HEK293 (cell line): ENCODE data around the gene ACOX2.

Source experiments
- CTCF ChIA-PET: fragments of 350-600 bp; formaldehyde crosslinking; extraction: SDS; loops from one replicate; lab custom pipeline; 2021; ENCODE audit warnings: antibody characterized with exemption; lab: Yijun Ruan, JAX
- POLR2A ChIA-PET: fragments of 300-600 bp; formaldehyde crosslinking; extraction: SDS; loops from one replicate; lab custom pipeline; 2020; ENCODE audit warnings: antibody characterized with exemption, inconsistent platforms; lab: Yijun Ruan, JAX
- H3K27ac ChIP-seq: fragments of 200-500 bp; sonication (Bioruptor generic); 2 replicates; pipeline ENCODE4 v1.5.1; 2014; ENCODE audit warnings: low read depth, low read length, control low read depth, inconsistent platforms; ENCODE audit errors: extremely low read depth
- H3K36me3 ChIP-seq, 2 experiments: fragments of 200-500 bp in 1 of 2; sonication (Bioruptor generic) in 1 of 2; 1 replicate in 1 of 2; 2 replicates in 1 of 2; pipeline ENCODE4 v1.5.1; 2014 to 2017; ENCODE audit warnings: inconsistent platforms in 2 of 2, low read length in 2 of 2; ENCODE audit not compliant: control insufficient read depth in 2 of 2, insufficient read depth in 1 of 2
- H3K4me1 ChIP-seq: fragments of 200-500 bp; sonication (Bioruptor generic); 2 replicates; pipeline ENCODE4 v1.5.1; 2014; ENCODE audit warnings: mild to moderate bottlenecking, low read length, inconsistent platforms; ENCODE audit not compliant: control insufficient read depth, insufficient read depth
- H3K4me3 ChIP-seq: 2 replicates; pipeline ENCODE4 v1.5.1; 2011; ENCODE audit warnings: low read depth, mild to moderate bottlenecking, control low read depth, low read length, moderate library complexity
- H3K9me3 ChIP-seq: fragments of 200-500 bp; sonication (Bioruptor generic); 2 replicates; pipeline ENCODE4 v1.5.1; 2014; ENCODE audit warnings: low read depth, low read length, inconsistent platforms; ENCODE audit not compliant: control insufficient read depth, insufficient read depth
- BCL11B ChIP-seq: fragments of 450-650 bp; formaldehyde crosslinking; IDR thresholded peaks from 2 replicates; pipeline ENCODE4 v1.5.1; 2016; ENCODE audit warnings: low read depth, missing biosample characterization, missing genetic modification characterization
- GFI1B ChIP-seq: fragments of 450-650 bp; formaldehyde crosslinking; IDR thresholded peaks from 2 replicates; pipeline ENCODE4 v1.5.1; 2016; ENCODE audit warnings: missing biosample characterization, missing genetic modification characterization
- KLF8 ChIP-seq: fragments of 450-650 bp; formaldehyde crosslinking; IDR thresholded peaks from 2 replicates; pipeline ENCODE4 v1.5.1; 2016; ENCODE audit warnings: missing biosample characterization, missing genetic modification characterization
- KLF9 ChIP-seq: fragments of 450-650 bp; formaldehyde crosslinking; IDR thresholded peaks from 2 replicates; pipeline ENCODE4 v1.5.1; 2016; ENCODE audit warnings: missing biosample characterization, missing genetic modification characterization, low read depth
- RBAK ChIP-seq: fragments of 450-650 bp; formaldehyde crosslinking; IDR thresholded peaks from 2 replicates; pipeline ENCODE4 v1.5.1; 2016; ENCODE audit warnings: missing biosample characterization, missing genetic modification characterization
- ZNF16 ChIP-seq: fragments of 450-650 bp; formaldehyde crosslinking; IDR thresholded peaks from 2 replicates; pipeline ENCODE4 v1.5.1; 2016; ENCODE audit warnings: low read depth, missing biosample characterization, missing genetic modification characterization
- ZNF555 ChIP-seq: fragments of 450-650 bp; formaldehyde crosslinking; conservative IDR thresholded peaks from 2 replicates; pipeline ENCODE4 v1.5.1; 2017; ENCODE audit warnings: missing biosample characterization, mild to moderate bottlenecking, missing genetic modification characterization, inconsistent platforms
- ZNF558 ChIP-seq: fragments of 450-650 bp; formaldehyde crosslinking; IDR thresholded peaks from 2 replicates; pipeline ENCODE4 v1.5.1; 2016; ENCODE audit warnings: missing biosample characterization, missing genetic modification characterization
- ZNF571 ChIP-seq: fragments of 450-650 bp; formaldehyde crosslinking; IDR thresholded peaks from 2 replicates; pipeline ENCODE4 v1.5.0; 2017; ENCODE audit warnings: missing biosample characterization, missing genetic modification characterization
- ZNF624 ChIP-seq: fragments of 450-650 bp; formaldehyde crosslinking; IDR thresholded peaks from 2 replicates; pipeline ENCODE4 v1.5.1; 2017; ENCODE audit warnings: missing biosample characterization, missing genetic modification characterization
- ZNF658 ChIP-seq: fragments of 450-650 bp; formaldehyde crosslinking; IDR thresholded peaks from 2 replicates; pipeline ENCODE4; 2016; ENCODE audit warnings: missing biosample characterization, missing genetic modification characterization
- ZNF76 ChIP-seq: fragments of 450-650 bp; formaldehyde crosslinking; IDR thresholded peaks from 2 replicates; pipeline ENCODE4; 2016; ENCODE audit warnings: low read depth, missing biosample characterization, missing genetic modification characterization, borderline replicate concordance
- ZNF777 ChIP-seq: fragments of 450-650 bp; formaldehyde crosslinking; IDR thresholded peaks from 2 replicates; pipeline ENCODE4 v1.5.1; 2017; ENCODE audit warnings: missing biosample characterization, missing genetic modification characterization, borderline replicate concordance
- ZSCAN30 ChIP-seq: fragments of 450-650 bp; IDR thresholded peaks from 2 replicates; pipeline ENCODE4 v1.5.1; 2018; ENCODE audit warnings: missing biosample characterization, mild to moderate bottlenecking, missing genetic modification characterization, moderate library complexity
- TF ChIP-seq, protein P1 (sequence below): fragments of 450-650 bp; formaldehyde crosslinking; IDR thresholded peaks from 2 replicates; pipeline ENCODE4 v1.5.1; 2017; ENCODE audit warnings: missing biosample characterization, missing genetic modification characterization
- TF ChIP-seq, protein P2 (sequence below): fragments of 450-650 bp; formaldehyde crosslinking; IDR thresholded peaks from 2 replicates; pipeline ENCODE4; 2016; ENCODE audit warnings: missing biosample characterization, missing genetic modification characterization

The ACOX2 gene

DNA sequence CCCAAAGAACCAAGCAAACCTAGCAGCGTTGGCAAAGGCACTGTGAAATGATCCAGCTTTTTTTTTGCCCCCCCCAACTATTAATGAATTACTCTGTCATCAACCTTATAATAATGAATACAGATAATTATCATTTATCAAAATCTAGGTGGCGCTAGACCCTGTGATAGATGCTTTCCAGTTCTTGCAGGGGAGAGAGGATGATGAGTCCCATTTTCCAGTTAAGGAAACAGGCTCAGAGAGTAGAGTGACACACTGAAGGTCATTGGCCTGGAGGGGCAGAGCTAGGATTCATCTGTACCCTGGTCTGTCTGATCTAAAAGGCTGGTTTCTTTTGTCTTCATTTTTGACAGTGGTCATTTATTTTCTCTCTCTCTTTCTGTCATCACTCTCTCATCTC, 5.0 kb downstream of the ACOX2 start (continued):
- TF ChIP-seq KLF9, result no peak

DNA sequence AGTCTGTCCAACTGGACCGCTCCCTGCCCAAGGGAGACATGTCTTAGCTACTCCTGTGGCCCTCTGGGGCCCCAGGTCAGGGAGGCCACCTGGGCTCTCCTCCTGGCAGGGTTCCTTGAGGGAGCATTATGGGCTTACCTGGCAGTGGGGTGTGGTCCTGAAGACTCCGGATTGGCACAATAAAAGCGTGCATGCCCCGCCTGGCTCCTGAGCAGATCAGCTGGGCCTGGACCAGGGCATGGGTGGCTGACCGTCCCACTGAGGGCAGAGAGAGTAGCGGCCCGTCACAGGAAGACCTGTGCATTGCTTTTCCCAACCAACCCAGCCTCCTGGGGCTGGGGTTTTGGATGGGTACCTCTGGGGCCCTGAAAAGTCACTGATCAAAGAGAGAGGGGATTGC, 5.4 kb downstream of the ACOX2 start:
- Histone ChIP-seq H3K27ac (no peak overlapping the region), H3K9me3 (no peaks in the 10 kb centered on the region), H3K36me3 (no peaks in the 10 kb centered on the region), H3K4me3 (no peak overlapping the region), H3K4me1 (no peaks in the 10 kb centered on the region; the same call in 1 of the 2 replicates)
- CTCF ChIA-PET, result interaction anchor here (0.6 to 1.7 kb wide), 18 partner anchors 10 to 1371 kb away, joined by 3 to 12 read pairs (median 4); partner anchors contain the start of genes HTD2, KCTD6 and RPP14
- TF ChIP-seq, protein P1, sequence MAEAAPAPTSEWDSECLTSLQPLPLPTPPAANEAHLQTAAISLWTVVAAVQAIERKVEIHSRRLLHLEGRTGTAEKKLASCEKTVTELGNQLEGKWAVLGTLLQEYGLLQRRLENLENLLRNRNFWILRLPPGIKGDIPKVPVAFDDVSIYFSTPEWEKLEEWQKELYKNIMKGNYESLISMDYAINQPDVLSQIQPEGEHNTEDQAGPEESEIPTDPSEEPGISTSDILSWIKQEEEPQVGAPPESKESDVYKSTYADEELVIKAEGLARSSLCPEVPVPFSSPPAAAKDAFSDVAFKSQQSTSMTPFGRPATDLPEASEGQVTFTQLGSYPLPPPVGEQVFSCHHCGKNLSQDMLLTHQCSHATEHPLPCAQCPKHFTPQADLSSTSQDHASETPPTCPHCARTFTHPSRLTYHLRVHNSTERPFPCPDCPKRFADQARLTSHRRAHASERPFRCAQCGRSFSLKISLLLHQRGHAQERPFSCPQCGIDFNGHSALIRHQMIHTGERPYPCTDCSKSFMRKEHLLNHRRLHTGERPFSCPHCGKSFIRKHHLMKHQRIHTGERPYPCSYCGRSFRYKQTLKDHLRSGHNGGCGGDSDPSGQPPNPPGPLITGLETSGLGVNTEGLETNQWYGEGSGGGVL (tag by site-specific recombination), result no peak
- TF ChIP-seq, protein P2, sequence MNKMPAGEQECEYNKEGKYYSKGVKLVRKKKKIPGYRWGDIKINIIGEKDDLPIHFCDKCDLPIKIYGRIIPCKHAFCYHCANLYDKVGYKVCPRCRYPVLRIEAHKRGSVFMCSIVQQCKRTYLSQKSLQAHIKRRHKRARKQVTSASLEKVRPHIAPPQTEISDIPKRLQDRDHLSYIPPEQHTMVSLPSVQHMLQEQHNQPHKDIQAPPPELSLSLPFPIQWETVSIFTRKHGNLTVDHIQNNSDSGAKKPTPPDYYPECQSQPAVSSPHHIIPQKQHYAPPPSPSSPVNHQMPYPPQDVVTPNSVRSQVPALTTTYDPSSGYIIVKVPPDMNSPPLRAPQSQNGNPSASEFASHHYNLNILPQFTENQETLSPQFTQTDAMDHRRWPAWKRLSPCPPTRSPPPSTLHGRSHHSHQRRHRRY (tag by site-specific recombination), result no peak
- no peak for TF ChIP-seq ZSCAN30 (tag by site-specific recombination)
- TF ChIP-seq ZNF658 (tag by site-specific recombination), result no peak
- no peak for TF ChIP-seq ZNF571 (tag by site-specific recombination)
- no peak for TF ChIP-seq KLF8 (tag by site-specific recombination)
- POLR2A ChIA-PET, result interaction anchor here (0.5 kb wide), 1 partner anchor 221 kb away, joined by 5 read pairs; no protein-coding TSS in a partner anchor

DNA sequence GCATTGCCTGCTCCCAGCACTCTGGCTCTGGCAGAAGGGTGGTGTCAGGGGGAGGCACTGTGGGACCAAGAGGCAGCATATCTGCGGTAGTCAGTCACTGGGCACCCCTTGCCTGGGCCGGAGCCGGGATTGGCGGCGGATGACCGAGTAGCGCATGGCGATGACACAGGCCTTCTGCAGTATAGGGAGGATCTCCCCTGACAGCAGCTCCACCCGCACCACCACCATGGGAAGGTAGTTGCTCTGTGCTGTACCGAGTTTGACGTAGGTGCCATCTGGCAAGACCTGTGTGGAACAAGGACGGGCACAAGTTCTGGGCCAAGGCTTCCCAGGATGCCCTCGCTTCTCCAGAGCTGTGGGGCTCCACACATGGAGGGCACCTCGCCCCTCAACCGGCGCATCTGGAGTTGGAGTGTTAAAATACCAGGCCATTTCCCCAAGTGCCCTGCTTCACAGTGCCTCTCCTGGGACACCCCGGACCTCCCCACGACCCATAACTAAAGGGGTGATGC, 6.6 kb downstream of the ACOX2 start:
- TF ChIP-seq ZNF777 (tag by site-specific recombination) (no peak), ZNF558 (tag by site-specific recombination) (no peak), BCL11B (tag by site-specific recombination) (no peak), ZNF76 (tag by site-specific recombination) (no peak), ZNF16 (no peak), GFI1B (tag by site-specific recombination) (no peak), RBAK (tag by site-specific recombination) (no peak), ZNF624 (no peak), ZNF555 (no peak)
- TF ChIP-seq, protein P2 (tag by site-specific recombination), result no peak
- ChIA-PET CTCF (interaction anchor here (1.1 to 2.5 kb wide), 5 partner anchors 7 to 343 kb away, joined by 3 to 14 read pairs (median 6); partner anchors contain the start of gene ACOX2), POLR2A (no interaction called here)
- no peaks in the 10 kb centered on the region for H3K36me3 ChIP-seq
- H3K4me3 ChIP-seq, result no peak overlapping the region
- no peaks in the 10 kb centered on the region; the same call in 1 of the 2 replicates for H3K4me1 ChIP-seq
- H3K27ac ChIP-seq, result no peak overlapping the region
- no peaks in the 10 kb centered on the region for H3K9me3 ChIP-seq
